Stimulated activated CD8-positive, alpha-beta memory T cell treated with anti-CD3 and anti-CD28 coated beads, Interleukin-4, amount 100 ng/mL, for 4 hours (primary cell): ENCODE data around the gene UGT3A1.
"Not testable (repeated sequence)": the region's sequence is repeated elsewhere in the genome, so short reads cannot be mapped to it uniquely, and the experiment has no call there.

Experiments
- DNase-seq, 2 donors: peaks; one replicate each; pipeline ENCODE4 v3.0.0-alpha.2; 2020; ENCODE audit warnings: low read depth in 2 of 2, low spot score in 1 of 2

The UGT3A1 gene, protein sequence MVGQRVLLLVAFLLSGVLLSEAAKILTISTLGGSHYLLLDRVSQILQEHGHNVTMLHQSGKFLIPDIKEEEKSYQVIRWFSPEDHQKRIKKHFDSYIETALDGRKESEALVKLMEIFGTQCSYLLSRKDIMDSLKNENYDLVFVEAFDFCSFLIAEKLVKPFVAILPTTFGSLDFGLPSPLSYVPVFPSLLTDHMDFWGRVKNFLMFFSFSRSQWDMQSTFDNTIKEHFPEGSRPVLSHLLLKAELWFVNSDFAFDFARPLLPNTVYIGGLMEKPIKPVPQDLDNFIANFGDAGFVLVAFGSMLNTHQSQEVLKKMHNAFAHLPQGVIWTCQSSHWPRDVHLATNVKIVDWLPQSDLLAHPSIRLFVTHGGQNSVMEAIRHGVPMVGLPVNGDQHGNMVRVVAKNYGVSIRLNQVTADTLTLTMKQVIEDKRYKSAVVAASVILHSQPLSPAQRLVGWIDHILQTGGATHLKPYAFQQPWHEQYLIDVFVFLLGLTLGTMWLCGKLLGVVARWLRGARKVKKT

DNA sequence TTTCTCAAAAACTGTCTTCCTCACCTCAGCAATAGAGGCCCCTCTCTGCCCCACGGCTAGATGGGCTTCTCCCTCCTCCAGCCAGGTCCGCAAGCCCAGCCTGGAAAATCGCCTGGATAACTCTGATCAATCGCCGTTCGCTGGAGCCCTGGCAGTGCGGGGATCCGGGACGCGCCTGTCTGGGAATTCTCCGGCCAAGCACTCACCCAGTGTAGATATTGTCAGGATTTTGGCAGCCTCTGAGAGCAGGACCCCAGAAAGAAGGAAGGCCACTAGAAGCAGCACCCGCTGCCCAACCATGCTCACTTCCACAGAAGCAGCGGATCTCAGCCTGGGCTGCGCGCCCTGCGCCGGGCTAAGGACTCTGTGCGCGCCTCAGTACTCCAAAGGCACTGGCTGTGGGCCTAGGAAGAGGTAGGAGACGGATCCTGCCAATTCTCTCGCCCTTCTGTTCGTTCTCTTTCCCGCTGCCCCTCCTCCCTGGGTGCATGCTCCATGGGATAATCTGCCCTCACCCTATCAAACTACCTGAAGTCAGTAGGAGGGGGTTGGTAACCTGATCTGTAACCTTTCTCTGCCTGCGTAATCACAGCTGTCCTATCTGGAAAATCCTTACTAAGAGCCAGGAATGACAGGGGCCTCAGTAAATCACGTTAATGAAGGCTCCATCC lies at the start of gene UGT3A1:
TSS of gene UGT3A1 (minus strand) at position 450 of the 671 bp plus-strand sequence. CDS start at position 300, 150 bp downstream.
- DNase-seq, result no peak

DNA sequence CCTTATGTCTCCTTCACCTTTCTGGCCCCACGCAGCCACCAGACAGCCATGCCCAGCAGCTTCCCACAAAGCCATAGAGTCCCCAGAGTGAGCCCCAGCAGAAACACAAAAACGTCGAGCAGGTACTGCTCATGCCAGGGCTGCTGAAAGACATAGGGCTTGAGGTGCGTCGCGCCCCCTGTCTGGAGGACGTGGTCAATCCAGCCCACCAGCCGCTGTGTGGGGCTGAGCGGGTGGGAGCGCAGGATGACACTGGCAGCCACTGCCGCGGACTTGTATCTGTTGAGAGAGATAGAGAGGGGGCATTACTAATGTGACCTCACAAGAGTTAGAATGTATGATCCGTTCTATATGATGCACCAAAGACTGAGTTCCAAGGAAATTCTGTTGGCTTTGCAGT lies 44.5 kb upstream of the UGT3A1 start:
- no peak for DNase-seq

DNA sequence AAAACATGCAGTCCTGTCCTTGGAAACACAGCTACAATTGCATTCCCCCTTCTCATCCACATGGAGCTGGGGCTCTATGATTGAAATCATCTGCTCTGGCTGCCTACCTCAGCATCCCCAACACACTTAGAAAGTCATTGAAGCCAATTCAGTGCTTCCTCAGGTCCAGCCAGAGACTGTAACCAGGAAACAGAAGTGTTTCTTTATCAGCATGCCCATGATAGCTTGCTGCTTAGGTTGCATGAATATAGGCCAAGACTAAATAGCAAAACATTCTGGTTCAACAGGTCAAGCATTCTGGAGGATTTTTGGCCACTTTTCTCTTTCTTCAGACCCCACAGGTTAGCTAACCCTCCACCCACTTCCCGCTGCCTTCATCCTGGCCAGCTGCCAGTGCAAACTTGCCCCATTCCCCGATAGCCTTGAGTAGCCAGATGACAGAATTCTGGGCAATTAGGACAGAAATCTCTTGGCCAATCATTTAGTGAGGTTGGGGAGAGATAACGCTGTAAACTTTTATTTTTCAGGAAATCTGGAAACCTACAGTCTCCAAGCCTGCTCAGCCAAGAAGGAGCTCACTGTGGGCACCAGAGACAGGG lies 43.4 kb upstream of the UGT3A1 start:
- DNase-seq, result not testable (repeated sequence)

DNA sequence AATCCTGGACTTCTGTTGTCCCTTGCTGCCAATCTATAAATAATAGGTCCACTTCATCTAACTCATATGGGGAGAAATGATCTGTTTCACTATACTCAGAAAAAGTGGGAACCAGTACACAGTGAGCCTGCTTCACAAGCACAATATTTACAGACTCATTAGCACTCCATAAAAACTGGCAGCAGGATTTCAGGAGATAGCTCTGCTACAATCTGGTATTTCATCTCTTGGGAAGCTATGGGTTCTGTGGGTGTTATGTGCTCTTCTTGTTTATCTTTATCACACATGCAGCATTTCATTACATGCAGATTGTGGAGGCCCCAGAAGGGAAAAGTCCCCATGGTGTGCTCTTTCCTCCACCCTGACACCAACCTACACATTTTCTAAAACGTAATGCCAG lies 42.3 kb upstream of the UGT3A1 start:
- DNase-seq, result no peak

DNA sequence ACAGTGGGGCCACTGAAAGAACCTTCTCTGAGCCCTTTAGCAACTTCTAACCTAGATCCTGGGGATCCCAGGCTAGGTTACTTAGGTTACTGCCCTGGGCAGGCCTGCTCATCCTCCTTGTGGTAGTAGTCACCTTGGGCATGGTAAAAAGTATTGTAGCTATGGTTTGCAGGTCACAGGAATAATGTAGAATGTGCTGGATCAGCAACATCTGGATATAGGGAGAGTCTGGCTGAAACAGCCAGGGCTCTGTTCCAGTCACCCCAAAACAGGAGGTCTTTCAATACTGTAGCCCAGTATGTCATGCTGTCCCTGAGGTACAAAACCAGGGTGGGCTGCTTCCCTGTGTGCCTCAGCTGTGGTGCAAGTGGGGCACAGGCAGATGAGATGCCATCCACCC lies 41.9 kb upstream of the UGT3A1 start:
- DNase-seq, result no peak

DNA sequence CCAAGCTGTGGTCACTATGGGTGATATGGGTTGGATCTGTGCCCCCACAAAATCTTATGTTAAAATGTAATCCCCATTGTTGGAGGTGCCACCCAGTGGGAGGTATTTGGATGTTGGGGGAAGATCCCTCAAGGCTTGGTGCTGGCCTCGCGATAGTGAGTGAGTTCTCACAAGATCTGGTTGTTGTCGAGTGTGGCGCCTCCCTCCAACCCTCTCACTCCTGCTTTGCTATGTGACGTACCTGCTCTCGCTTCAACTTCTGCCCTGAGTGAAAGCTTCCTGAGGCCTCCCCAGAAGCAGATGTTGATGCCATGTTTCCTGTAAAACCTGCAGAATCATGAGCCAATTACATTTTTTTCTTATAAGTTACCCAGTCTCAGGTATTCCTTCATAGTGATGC lies 40.0 kb upstream of the UGT3A1 start:
- no peak for DNase-seq

DNA sequence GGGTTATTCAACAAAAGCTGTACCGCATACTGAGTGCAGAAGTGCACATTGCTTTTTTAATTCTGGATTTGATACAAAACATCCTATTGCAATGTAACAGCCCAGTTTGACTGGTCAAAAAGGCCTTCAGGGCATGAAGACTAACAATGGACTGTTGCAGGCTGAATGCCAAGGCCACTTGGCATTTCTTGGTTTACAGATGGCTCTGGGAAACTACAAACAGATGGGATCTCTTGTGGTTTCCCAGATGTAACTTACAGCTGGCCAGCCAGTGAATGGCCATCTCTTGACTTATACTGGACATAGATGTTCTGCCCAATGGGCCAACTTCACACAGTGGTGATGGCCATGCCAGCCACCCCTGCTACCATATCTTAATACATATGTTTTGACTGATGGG lies 38.7 kb upstream of the UGT3A1 start:
- no peak for DNase-seq

DNA sequence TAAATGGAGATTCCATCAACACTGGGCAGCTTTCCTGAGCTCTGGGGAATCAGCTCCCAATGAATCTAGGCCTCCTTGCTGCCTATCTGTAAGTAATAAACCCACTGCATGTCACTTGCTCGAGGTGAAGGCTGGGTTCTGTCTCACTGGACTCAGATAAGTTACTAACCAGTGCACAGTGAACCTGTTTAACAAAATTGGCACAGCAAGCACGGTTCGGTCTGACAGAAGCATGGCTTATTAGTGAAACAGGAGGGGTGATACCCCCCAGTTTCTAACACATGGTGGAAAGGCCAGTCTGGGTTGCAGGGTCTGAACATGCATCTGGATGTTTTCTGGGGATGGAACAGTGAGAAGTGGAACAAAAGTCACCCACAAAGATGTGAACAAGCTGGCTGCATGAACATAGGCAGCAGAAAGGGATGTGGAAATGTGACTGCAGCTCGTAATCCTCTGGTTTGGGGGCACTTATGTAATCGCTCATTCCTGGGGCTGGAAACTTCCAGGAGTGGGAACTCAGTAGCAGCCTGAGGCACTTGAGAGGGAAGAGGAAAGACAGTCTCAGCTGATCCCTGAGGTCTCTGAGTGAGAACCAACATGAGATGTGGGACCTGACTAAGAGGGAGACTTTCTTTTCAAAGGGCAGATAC lies 37.8 kb upstream of the UGT3A1 start:
- DNase-seq, result no peak

DNA sequence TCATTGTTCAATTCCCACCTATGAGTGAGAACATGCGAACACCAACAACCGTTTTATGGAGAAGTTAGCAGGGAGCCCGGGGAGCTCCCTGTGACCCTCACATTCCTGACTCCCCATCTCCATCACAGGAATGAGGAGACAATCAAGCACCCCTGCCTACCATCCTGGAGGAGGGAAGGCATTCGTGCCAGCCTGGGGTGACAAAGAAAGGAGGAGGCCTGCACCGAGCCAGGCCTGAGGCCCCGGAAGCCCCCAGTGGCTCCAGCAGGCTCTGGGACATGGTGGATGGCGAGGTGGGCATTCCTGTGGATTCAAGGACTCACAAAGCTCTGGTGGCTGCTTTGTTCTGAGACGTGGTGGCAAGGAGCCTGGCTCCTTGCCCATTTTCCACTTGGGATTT lies 36.5 kb upstream of the UGT3A1 start:
- no peak for DNase-seq

DNA sequence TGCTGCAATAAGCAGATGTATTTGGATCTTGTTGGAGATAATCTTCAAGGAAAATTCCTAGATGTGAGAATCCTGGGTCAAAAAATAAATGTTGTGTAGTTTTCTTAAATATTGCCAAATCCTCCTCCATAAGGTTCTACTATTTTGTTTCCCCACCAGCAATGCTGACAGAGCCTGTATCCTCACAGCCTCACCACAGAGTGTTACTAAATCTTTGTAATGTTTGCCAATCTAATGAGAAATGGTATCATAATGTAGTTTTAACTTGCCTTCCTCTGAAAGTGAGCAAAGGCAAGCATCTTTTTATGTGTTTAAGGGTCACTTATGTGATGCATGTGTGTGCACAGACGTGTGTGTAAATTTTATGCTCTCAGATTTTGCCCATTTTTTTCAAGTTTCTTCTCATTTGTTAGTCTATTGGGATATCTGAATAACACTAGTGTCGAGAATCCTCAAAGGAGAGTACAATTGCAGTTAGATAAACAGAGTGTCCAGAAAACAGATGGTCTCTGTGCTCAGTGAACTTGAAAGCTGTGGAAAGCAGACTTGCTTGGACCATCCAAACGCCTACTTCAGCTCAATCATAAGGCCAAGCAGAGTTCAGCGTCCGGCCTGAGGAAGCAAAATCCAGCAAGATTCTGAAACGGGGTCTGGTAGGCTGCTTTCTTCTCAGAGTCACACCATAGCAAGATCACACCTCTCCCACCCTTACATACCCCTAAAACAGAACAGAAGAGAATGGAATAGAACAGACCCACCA lies 35.7 kb upstream of the UGT3A1 start:
- DNase-seq, result no peak

DNA sequence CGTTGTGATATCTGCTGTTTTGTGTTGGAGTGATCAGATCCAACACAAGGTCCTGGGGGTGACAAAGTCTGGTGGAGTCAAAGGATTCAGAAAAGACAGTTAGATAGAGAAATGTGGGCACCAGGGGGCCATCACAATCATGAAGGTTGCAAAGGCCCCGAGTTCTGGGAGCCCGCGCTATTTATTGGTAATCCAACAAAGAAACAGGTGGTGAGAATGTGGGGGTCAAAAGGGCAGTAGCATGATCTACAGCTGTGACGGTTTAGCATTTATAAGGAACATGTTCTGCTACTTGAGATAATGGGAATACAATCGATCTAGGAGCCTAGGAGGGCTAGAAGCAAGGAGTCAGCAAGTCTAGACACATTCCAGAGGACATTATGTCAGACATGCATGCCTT lies 31.1 kb upstream of the UGT3A1 start:
- DNase-seq, result not testable (repeated sequence)

DNA sequence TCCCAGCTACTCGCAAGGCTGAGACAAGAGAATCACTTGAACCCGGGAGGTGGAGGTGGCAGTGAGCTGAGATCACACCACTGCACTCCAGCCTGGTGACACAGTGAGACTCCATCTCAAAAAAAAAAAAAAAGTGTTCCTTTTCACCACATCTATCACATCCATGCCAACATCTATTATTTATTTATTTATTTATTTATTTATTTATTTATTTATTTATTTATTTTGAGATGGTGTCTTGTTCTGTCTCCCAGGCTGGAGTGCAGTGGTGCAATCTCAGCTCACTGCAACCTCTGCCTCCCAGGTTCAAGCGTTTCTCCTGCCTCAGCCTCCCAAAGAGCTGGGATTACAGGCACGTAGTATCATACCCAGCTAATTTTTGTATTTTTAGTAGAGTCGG lies 28.4 kb upstream of the UGT3A1 start:
- not testable (repeated sequence) for DNase-seq

DNA sequence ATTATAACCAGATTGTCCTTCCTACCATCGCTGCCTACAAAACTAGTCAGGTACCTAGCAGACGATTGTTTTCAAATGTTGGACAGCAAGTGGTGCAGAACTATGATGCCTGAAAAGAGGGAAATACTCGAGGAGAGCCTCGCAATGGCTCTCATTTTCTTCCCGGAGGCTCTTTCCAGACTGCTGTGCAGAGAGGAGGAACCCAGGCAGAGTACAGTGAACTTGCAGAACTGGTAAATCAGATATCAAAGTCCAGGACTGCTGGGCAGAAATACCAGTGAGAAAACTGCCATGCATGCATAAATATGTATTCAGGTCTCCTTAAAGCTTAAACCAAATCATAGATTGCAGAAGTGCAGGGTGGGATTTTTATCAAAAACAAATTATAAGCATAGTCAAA lies 26.4 kb upstream of the UGT3A1 start:
- DNase-seq, result no peak

DNA sequence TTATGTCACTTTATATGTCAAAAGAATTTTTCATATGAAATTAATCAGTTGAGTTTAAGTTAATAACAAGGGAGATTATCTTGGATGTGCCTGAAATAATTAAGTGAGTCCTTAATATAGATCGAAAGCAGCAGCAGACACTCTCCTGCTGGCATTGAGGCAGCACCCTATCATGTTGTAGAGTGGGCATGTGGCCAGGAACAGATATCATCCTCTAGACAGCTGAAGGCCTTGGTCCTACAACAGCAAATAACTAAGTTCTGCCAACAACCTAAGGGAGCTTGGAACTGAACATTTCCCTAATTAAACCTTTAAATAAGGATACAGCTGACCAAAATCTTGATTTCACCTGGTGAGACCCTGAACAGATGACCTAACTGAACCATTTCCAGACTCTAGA lies 25.8 kb upstream of the UGT3A1 start:
- no peak for DNase-seq

DNA sequence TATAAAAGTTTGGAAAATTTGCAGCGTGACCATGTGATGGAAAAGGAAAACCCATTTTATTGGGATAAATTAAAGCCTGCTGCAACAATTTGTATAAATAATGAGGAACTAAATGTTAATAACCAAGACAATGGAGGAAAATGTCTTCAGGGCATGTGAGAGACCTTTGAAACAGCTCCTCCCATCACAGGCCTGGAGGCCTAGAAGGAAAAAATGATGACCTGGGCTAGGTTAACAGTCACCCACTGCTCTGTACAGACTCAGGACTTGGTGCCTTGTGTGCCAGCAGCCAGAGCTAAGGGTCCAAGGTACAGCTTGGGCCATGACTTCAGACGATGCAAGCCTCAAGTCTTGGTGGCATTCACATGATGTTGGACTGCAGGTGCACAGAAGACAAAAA lies 22.0 kb upstream of the UGT3A1 start:
- no peak for DNase-seq

DNA sequence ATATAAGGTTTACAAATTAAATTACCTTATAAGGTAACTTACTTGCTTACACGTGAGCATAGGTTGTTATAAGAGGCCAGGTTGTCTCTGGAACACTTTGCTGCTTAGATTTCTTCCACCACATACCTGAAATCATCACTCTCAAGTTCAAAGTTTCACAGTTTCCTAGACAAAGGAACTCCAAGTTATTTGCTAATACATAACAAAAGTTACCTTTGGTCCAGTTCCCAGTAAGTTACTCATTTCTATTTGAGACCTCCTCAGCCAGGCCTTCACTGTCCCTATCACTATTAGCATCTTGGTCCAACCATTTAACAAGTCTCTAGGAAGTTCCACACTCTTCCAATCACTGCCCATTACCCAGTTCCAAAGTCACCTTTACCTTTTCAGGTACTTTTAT lies 18.5 kb upstream of the UGT3A1 start:
- no peak for DNase-seq

DNA sequence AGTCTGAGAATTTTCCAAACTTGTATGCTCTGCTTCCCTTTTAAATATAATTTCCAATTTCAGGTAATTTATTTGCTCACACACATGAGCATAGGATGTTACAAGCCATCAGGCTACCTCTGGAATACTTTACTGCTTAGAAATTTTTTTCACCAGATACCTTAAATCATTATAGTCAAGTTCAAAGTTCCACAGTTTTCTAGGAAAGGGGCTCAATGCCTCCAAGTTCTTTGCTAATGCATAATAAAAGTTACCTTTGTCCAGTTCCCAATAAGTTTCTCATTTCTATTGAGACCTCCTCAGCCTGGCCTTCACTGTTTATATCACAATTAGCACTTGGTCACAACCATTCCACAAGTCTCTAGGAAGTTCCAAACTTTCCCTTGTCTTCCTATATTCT lies 16.2 kb upstream of the UGT3A1 start:
- no peak for DNase-seq

DNA sequence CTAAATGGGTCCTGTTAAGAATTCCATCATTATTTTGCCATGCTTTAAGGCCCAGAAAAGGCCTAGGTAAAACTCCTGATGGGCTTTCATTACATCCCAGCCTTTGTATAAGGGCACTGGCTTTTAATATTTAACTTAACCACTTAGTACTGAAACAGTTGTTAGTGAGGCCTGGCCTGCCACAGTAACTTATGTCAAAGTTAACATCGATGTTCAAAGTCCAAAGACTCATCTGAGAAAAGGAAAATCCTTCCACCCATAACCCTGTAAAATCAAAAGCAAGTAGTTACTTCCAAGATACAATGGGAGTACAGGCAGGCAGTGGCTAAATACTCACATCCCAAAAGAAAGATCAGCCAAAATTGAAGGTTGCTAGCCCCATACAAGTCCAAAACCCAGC lies 15.0 kb upstream of the UGT3A1 start:
- DNase-seq, result no peak

DNA sequence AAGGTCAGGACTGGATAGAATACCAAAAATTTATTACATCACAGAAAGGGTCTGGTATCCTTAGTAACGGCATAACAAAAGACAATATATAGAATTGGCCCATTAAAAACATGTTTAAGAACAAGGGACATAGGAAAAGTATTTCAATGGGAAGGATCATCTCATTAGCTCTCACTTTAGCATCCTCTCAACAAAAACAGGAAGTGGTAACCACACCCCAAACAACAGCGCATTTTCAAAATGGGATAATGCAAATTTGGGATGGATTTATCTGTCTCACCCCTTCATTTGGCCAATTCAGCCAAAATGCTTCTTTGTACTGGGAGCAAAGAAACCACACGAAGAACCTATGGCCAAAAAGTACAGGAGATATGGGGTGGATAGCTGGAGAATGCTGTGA lies 9.8 kb upstream of the UGT3A1 start:
- DNase-seq, result no peak

DNA sequence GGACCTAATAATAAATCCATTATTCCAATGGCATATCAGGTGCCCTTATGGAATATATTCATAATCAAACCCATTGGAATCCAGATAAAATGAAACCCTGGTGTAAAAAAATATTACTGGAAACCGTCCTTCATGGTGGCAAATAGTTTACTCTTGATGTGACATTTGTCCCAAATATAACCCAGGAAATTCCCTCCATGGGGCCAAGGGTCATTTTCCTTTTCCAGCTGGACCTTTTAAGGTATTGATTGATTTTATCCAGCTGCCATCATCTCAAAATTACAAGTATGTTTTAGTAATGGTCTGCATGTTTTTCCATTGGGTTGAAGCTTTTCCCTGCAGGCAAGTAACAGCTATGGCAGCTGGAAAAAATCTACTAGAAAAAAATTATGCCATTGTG lies 8.4 kb upstream of the UGT3A1 start:
- DNase-seq, result no peak

DNA sequence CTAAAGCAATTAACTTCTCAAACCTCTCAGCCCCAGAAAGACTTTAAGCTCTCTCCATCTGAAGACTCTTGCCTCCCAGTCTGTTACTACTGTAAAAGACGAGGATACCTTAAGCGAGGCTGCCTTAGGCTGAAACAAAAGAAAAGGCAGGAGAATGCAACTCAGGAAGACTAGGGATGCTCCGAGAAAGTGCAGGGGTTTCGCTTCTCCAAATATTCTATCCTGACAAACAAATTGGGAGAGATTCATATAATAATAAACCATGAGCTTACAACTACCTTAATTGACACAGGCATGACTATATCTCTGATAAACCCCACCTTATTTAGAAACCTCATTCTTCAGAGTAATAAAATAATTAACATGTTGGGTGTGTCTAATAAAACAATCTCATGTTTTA lies 4.9 kb upstream of the UGT3A1 start:
- DNase-seq, result no peak
